H1 (cell line): ENCODE measurements around the gene QRICH1. TPM values are rescaled to one million over a fixed set of nuclear protein-coding genes. Genes with fewer than 3 reads are reported as not detected.

Experiments
- EZH2 ChIP-seq: fragments of 200-600 bp; sonication (generic); IDR thresholded peaks from 2 replicates; pipeline ENCODE4 v1.7.1; 2012; ENCODE audit warnings: low read depth, mild to moderate bottlenecking, moderate library complexity, low read length, inconsistent platforms; ENCODE audit not compliant: severe bottlenecking
- polyA plus RNA-seq, 7 experiments: library from polyadenylated mRNA; depleted of rRNA in 3 of 7; stranded (reverse) in 5 of 7; unstranded in 2 of 7; fragments of >200 nt in 5 of 7; fragments of 200-250 nt in 2 of 7; gene quantifications; 1 replicate in 5 of 7; 2 replicates in 1 of 7; 4 replicates in 1 of 7; pipeline versions ENCODE4 v1.2.1 to v1.2.3, GENCODE V29; 2011 to 2013; ENCODE audit warnings: missing spikeins in 2 of 7, mixed read lengths in 2 of 7
- total RNA-seq: library from RNA; stranded (reverse); fragmentation: NEBNext Ultra II Directional; extraction: Animal tissue kit (Norgen Biotek cat#: 25700); gene quantifications from 2 replicates; pipeline ENCODE4 v1.2.1, GENCODE V29; 2021

Gene QRICH1
- total and polyA plus RNA-seq, 2 of the 8 experiments (the other 6 are each of a cell fraction or from before 2014, with no cell fraction given) = 128 to 142 TPM

GRCh38 chr3:49122022-49122421 lies 28.2 kb upstream of the QRICH1 start (continued):
- TF ChIP-seq EZH2 = no peak
